Panc1 (cell line): Measurements from ENCODE around the gene NUP58.

Experiments
- POLR2AphosphoS5 ChIP-seq: IDR thresholded peaks from 2 replicates; pipeline ENCODE4 v1.6.1; 2012; ENCODE audit warnings: mild to moderate bottlenecking, low read depth, low read length, moderate library complexity
- TF ChIP-seq, protein P1 (sequence below): fragments of 450-650 bp; IDR thresholded peaks from 2 replicates; pipeline ENCODE4 v1.5.1; 2017; ENCODE audit warnings: mild to moderate bottlenecking

DNA sequence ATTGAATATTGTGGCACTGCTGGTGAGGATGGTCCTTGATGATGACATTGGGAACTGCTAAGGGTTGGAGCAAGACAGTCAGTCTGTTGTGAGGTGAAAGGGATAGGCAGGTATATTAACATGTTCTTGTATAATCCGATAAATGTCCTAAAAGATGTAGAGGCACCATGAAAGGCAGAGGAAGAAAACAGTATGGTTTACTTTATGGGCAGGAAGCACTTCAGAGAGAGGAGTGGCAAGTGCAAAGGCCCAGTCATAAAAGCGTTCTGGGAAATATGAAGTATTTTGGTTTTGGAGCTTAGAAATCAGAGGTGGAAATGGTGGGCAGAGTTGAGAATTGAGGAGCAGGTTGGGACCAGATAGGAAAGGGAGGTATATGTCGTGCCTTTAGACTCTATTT, 9.5 kb downstream of the NUP58 start:
- TF ChIP-seq, protein P1, sequence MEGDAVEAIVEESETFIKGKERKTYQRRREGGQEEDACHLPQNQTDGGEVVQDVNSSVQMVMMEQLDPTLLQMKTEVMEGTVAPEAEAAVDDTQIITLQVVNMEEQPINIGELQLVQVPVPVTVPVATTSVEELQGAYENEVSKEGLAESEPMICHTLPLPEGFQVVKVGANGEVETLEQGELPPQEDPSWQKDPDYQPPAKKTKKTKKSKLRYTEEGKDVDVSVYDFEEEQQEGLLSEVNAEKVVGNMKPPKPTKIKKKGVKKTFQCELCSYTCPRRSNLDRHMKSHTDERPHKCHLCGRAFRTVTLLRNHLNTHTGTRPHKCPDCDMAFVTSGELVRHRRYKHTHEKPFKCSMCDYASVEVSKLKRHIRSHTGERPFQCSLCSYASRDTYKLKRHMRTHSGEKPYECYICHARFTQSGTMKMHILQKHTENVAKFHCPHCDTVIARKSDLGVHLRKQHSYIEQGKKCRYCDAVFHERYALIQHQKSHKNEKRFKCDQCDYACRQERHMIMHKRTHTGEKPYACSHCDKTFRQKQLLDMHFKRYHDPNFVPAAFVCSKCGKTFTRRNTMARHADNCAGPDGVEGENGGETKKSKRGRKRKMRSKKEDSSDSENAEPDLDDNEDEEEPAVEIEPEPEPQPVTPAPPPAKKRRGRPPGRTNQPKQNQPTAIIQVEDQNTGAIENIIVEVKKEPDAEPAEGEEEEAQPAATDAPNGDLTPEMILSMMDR, result no peak
- no peak for TF ChIP-seq POLR2AphosphoS5
